Activated T-cell treated with anti-CD3 and anti-CD28 coated beads, Interleukin-2, amount 50 U/mL, for 4 hours (primary cell): ENCODE results near the gene WNT3A. TPM values are rescaled to one million over a fixed set of nuclear protein-coding genes. Genes with fewer than 3 reads are reported as not detected.
A peak's percentile ranks its signal among the peaks of the same experiment; 100 is the strongest.

Experiments used
- ATAC-seq, 2 donors: fragments of 200-7000 bp; cut with Tn5 transposase; one replicate each; pipeline ENCODE4 v1.10.0; 2021
- DNase-seq: peaks from one replicate; pipeline ENCODE4 v3.0.0-alpha.2; 2020
- H3K27me3 Mint-ChIP-seq: one replicate; pipeline ENCODE4 v1.8.0; 2021; ENCODE audit warnings: low read depth, mixed read lengths
- H3K36me3 Mint-ChIP-seq: one replicate; pipeline ENCODE4 v1.8.0; 2022; ENCODE audit warnings: mixed read lengths; ENCODE audit not compliant: insufficient read depth
- H3K4me1 Mint-ChIP-seq: one replicate; pipeline ENCODE4 v1.8.0; 2021; ENCODE audit warnings: low read depth, mixed read lengths
- H3K4me3 Mint-ChIP-seq: one replicate; pipeline ENCODE4 v1.8.0; 2021; ENCODE audit warnings: mild to moderate bottlenecking, moderate library complexity, mixed read lengths
- H3K9me3 Mint-ChIP-seq: one replicate; pipeline ENCODE4 v1.8.0; 2021; ENCODE audit warnings: mixed read lengths
- total RNA-seq, 3 donors: library from RNA; stranded (reverse); gene quantifications; one replicate each; pipeline ENCODE4 v1.2.1, GENCODE V29; 2021

Gene WNT3A
- total RNA-seq, 3 donors from 2014 or later: not detected

GRCh38 chr1:228110556-228110955, 103.8 kb downstream of the WNT3A start:
- ATAC-seq: no peak
- Mint-ChIP-seq H3K4me1 (peaks cover 19% of the 10 kb centered on the region), H3K9me3 (no peaks in the 10 kb centered on the region), H3K4me3 (peak overlapping the region; percentile 92), H3K36me3 (peaks cover 6% of the 10 kb centered on the region), H3K27me3 (no peaks in the 10 kb centered on the region)
- DNase-seq: no peak

Other genes starting within 250 kb of the WNT3A start
- gene PRSS38, start 191.3 kb upstream of the WNT3A start, total RNA-seq: not detected
- under 1 TPM; 0.05 to 0.08 (median 0.05) TPM for gene WNT9A, start 59.1 kb upstream of the WNT3A start, total RNA-seq
- 100 to 1,000 TPM; 404 to 411 (median 408) TPM for gene ARF1, start 75.7 kb downstream of the WNT3A start, total RNA-seq
- 10 to 100 TPM; 41.0 to 41.9 (median 41.7) TPM for gene C1orf35, start 96.3 kb downstream of the WNT3A start, total RNA-seq
- 10 to 100 TPM; 82.3 to 93.0 (median 89.5) TPM for gene MRPL55, start 102.3 kb downstream of the WNT3A start, total RNA-seq
- 100 to 1,000 TPM; 219 to 248 (median 242) TPM for gene GUK1, start 133.3 kb downstream of the WNT3A start, total RNA-seq
- under 1 TPM; 0.49 to 0.79 (median 0.53) TPM for gene GJC2, start 142.9 kb downstream of the WNT3A start, total RNA-seq
- gene IBA57, start 158.8 kb downstream of the WNT3A start, total RNA-seq: 10 to 100 TPM; 14.5 to 17.6 (median 15.9) TPM
- gene OBSCN, start 201.0 kb downstream of the WNT3A start, total RNA-seq: 1 to 10 TPM; 6.3 to 9.3 (median 7.5) TPM